HEK293 (cell line): ENCODE results near the gene COA8.

Source experiments
- GLI4 ChIP-seq: fragments of 450-650 bp; formaldehyde crosslinking; IDR thresholded peaks from 2 replicates; pipeline ENCODE4 v1.5.1; 2016; ENCODE audit warnings: missing biosample characterization, missing genetic modification characterization
- KLF10 ChIP-seq: fragments of 450-650 bp; IDR thresholded peaks from 2 replicates; pipeline ENCODE4 v1.5.1; 2018; ENCODE audit warnings: missing biosample characterization, mild to moderate bottlenecking, missing genetic modification characterization
- MEIS1 ChIP-seq: sonication (generic); formaldehyde crosslinking; IDR thresholded peaks from 2 replicates; pipeline ENCODE4 v1.8.1; 2022; ENCODE audit warnings: missing genetic modification reagents, mild to moderate bottlenecking, borderline replicate concordance
- MZF1 ChIP-seq: fragments of 450-650 bp; formaldehyde crosslinking; IDR thresholded peaks from 2 replicates; pipeline ENCODE4 v1.5.1; 2017; ENCODE audit warnings: missing biosample characterization, missing genetic modification characterization, borderline replicate concordance
- SCRT2 ChIP-seq: fragments of 450-650 bp; formaldehyde crosslinking; IDR thresholded peaks from 2 replicates; pipeline ENCODE4 v1.5.1; 2016; ENCODE audit warnings: missing biosample characterization, missing genetic modification characterization
- TCF7L2 ChIP-seq: IDR thresholded peaks from 2 replicates; pipeline ENCODE4 v1.6.1; 2011; ENCODE audit warnings: low read depth, mild to moderate bottlenecking, inconsistent platforms, low read length, moderate library complexity, borderline replicate concordance
- WT1 ChIP-seq: fragments of 450-650 bp; formaldehyde crosslinking; IDR thresholded peaks from 2 replicates; pipeline ENCODE4 v1.5.1; 2016; ENCODE audit warnings: missing biosample characterization, missing genetic modification characterization
- YY2 ChIP-seq: fragments of 450-650 bp; formaldehyde crosslinking; IDR thresholded peaks from 2 replicates; pipeline ENCODE4 v1.5.1; 2016; ENCODE audit warnings: missing biosample characterization, missing genetic modification characterization
- ZEB2 ChIP-seq: fragments of 450-650 bp; formaldehyde crosslinking; IDR thresholded peaks from 2 replicates; pipeline ENCODE4 v1.5.1; 2016; ENCODE audit warnings: missing biosample characterization, missing genetic modification characterization
- ZNF311 ChIP-seq: fragments of 450-650 bp; formaldehyde crosslinking; IDR thresholded peaks from 2 replicates; pipeline ENCODE4 v1.5.1; 2017; ENCODE audit warnings: missing biosample characterization, missing genetic modification characterization, borderline replicate concordance
- ZNF341 ChIP-seq: fragments of 450-650 bp; formaldehyde crosslinking; IDR thresholded peaks from 2 replicates; pipeline ENCODE4; 2016; ENCODE audit warnings: low read depth, missing biosample characterization, missing genetic modification characterization
- ZNF354C ChIP-seq: fragments of 450-650 bp; formaldehyde crosslinking; IDR thresholded peaks from 2 replicates; pipeline ENCODE4 v1.5.1; 2016; ENCODE audit warnings: missing biosample characterization, missing genetic modification characterization, low read depth, borderline replicate concordance
- ZNF433 ChIP-seq: fragments of 450-650 bp; formaldehyde crosslinking; IDR thresholded peaks from 2 replicates; pipeline ENCODE4 v1.5.1; 2016; ENCODE audit warnings: missing biosample characterization, missing genetic modification characterization, low read depth
- ZNF473 ChIP-seq: fragments of 450-650 bp; formaldehyde crosslinking; IDR thresholded peaks from 2 replicates; pipeline ENCODE4 v1.5.1; 2017; ENCODE audit warnings: missing biosample characterization, missing genetic modification characterization
- ZNF544 ChIP-seq: fragments of 450-650 bp; formaldehyde crosslinking; IDR thresholded peaks from 2 replicates; pipeline ENCODE4 v1.5.0; 2017; ENCODE audit warnings: missing biosample characterization, missing genetic modification characterization
- ZNF571 ChIP-seq: fragments of 450-650 bp; formaldehyde crosslinking; IDR thresholded peaks from 2 replicates; pipeline ENCODE4 v1.5.0; 2017; ENCODE audit warnings: missing biosample characterization, missing genetic modification characterization
- ZNF596 ChIP-seq: fragments of 450-650 bp; IDR thresholded peaks from 2 replicates; pipeline ENCODE4 v1.5.0; 2018; ENCODE audit warnings: missing biosample characterization, mild to moderate bottlenecking, missing genetic modification characterization, moderate library complexity
- ZNF600 ChIP-seq: fragments of 450-650 bp; formaldehyde crosslinking; IDR thresholded peaks from 2 replicates; pipeline ENCODE4 v1.5.1; 2016; ENCODE audit warnings: missing biosample characterization, missing genetic modification characterization
- ZNF621 ChIP-seq: fragments of 450-650 bp; formaldehyde crosslinking; IDR thresholded peaks from 2 replicates; pipeline ENCODE4 v1.5.1; 2017; ENCODE audit warnings: missing biosample characterization, missing genetic modification characterization
- ZNF629 ChIP-seq: fragments of 450-650 bp; formaldehyde crosslinking; IDR thresholded peaks from 2 replicates; pipeline ENCODE4 v1.5.1; 2017; ENCODE audit warnings: missing biosample characterization, missing genetic modification characterization
- ZNF660 ChIP-seq: fragments of 450-650 bp; IDR thresholded peaks from 2 replicates; pipeline ENCODE4 v1.5.1; 2018; ENCODE audit warnings: missing biosample characterization, mild to moderate bottlenecking, missing genetic modification characterization
- ZNF747 ChIP-seq: fragments of 450-650 bp; formaldehyde crosslinking; IDR thresholded peaks from 2 replicates; pipeline ENCODE4 v1.5.1; 2016; ENCODE audit warnings: missing biosample characterization, missing genetic modification characterization
- TF ChIP-seq, protein P1 (sequence below): fragments of 450-650 bp; formaldehyde crosslinking; IDR thresholded peaks from 2 replicates; pipeline ENCODE4 v1.5.1; 2017; ENCODE audit warnings: missing biosample characterization, missing genetic modification characterization
- TF ChIP-seq, protein P2 (sequence below): fragments of 450-650 bp; formaldehyde crosslinking; IDR thresholded peaks from 2 replicates; pipeline ENCODE4 v1.5.1; 2016; ENCODE audit warnings: missing biosample characterization, missing genetic modification characterization
- TF ChIP-seq, protein P3 (sequence below): fragments of 450-650 bp; formaldehyde crosslinking; IDR thresholded peaks from 2 replicates; pipeline ENCODE4 v1.5.0; 2017; ENCODE audit warnings: missing biosample characterization, missing genetic modification characterization, borderline replicate concordance
- TF ChIP-seq, protein P4 (sequence below): fragments of 450-650 bp; formaldehyde crosslinking; IDR thresholded peaks from 2 replicates; pipeline ENCODE4 v1.5.1; 2016; ENCODE audit warnings: missing biosample characterization, missing genetic modification characterization
- TF ChIP-seq, protein P5 (sequence below): fragments of 450-650 bp; formaldehyde crosslinking; IDR thresholded peaks from 2 replicates; pipeline ENCODE4 v1.5.1; 2016; ENCODE audit warnings: missing biosample characterization, missing genetic modification characterization
- TF ChIP-seq, protein P6 (sequence below): fragments of 450-650 bp; formaldehyde crosslinking; IDR thresholded peaks from 2 replicates; pipeline ENCODE4 v1.5.1; 2016; ENCODE audit warnings: missing biosample characterization, missing genetic modification characterization

COA8 gene

DNA sequence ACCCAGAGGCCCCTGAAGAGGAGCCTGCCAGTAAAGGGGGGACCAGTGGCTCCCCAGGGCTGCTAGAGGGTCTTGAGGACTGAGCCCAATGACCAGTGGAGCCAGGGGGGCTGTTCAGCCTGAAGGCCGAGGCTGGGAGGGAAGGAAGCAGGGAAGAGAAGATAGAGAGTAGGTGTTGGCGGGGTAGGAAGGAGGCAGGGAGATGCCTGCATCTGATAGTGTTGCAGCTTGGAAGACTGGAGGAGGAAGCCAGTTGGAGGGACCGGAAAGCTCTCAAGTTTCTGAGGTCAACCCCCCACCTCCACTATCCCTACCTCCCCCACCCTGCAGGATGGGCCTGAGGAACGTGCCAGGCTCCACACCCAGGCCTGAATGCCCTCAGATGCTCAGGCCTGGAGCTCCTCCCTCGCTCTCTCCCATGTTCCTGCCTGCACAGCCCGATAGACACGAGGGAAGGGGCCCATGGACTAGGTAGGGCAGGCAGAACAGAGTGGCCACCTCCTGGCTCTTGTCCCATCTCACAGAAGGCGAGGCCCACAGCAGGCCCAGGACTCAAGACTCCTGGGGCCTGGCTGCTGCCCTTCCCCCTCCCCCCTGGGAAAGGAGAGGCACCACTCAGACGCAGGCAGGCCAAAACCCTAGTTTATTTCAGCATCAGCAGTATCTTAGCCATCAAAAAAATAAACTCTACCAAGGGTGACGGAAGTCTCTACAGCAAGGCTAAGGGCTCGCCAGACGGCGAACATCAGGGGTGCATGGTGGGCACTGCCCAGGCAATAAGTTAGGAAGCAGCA, 43.5 kb upstream of the COA8 start (continued):
- TF ChIP-seq MEIS1 (no peak), MZF1 (peak; percentile 13; the same call in 1 of the 2 replicates), ZNF621 (no peak), ZNF596 (tag by site-specific recombination) (0 out of 2 replicates have a peak, but pooled peaks have one; percentile 45), YY2 (tag by site-specific recombination) (no peak), ZNF660 (tag by site-specific recombination) (no peak), SCRT2 (tag by site-specific recombination) (no peak), GLI4 (tag by site-specific recombination) (0 out of 2 replicates have a peak, but pooled peaks have one; percentile 16), ZNF544 (tag by site-specific recombination) (no peak), ZNF311 (tag by site-specific recombination) (no peak), KLF10 (tag by site-specific recombination) (no peak), ZNF747 (tag by site-specific recombination) (no peak), TCF7L2 (no peak), ZNF433 (no peak), ZNF629 (tag by site-specific recombination) (peak; percentile 83), ZNF473 (no peak), ZNF354C (tag by site-specific recombination) (no peak), ZEB2 (tag by site-specific recombination) (no peak; the same call in none of the 2 replicates), ZNF341 (tag by site-specific recombination) (peak; percentile 88), ZNF600 (tag by site-specific recombination) (peak; percentile 98), WT1 (tag by site-specific recombination) (peak; percentile 77), ZNF571 (tag by site-specific recombination) (no peak)
- TF ChIP-seq, protein P1, sequence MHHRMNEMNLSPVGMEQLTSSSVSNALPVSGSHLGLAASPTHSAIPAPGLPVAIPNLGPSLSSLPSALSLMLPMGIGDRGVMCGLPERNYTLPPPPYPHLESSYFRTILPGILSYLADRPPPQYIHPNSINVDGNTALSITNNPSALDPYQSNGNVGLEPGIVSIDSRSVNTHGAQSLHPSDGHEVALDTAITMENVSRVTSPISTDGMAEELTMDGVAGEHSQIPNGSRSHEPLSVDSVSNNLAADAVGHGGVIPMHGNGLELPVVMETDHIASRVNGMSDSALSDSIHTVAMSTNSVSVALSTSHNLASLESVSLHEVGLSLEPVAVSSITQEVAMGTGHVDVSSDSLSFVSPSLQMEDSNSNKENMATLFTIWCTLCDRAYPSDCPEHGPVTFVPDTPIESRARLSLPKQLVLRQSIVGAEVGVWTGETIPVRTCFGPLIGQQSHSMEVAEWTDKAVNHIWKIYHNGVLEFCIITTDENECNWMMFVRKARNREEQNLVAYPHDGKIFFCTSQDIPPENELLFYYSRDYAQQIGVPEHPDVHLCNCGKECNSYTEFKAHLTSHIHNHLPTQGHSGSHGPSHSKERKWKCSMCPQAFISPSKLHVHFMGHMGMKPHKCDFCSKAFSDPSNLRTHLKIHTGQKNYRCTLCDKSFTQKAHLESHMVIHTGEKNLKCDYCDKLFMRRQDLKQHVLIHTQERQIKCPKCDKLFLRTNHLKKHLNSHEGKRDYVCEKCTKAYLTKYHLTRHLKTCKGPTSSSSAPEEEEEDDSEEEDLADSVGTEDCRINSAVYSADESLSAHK (tag by site-specific recombination), result 0 out of 2 replicates have a peak, but pooled peaks have one; percentile 8
- TF ChIP-seq, protein P2, sequence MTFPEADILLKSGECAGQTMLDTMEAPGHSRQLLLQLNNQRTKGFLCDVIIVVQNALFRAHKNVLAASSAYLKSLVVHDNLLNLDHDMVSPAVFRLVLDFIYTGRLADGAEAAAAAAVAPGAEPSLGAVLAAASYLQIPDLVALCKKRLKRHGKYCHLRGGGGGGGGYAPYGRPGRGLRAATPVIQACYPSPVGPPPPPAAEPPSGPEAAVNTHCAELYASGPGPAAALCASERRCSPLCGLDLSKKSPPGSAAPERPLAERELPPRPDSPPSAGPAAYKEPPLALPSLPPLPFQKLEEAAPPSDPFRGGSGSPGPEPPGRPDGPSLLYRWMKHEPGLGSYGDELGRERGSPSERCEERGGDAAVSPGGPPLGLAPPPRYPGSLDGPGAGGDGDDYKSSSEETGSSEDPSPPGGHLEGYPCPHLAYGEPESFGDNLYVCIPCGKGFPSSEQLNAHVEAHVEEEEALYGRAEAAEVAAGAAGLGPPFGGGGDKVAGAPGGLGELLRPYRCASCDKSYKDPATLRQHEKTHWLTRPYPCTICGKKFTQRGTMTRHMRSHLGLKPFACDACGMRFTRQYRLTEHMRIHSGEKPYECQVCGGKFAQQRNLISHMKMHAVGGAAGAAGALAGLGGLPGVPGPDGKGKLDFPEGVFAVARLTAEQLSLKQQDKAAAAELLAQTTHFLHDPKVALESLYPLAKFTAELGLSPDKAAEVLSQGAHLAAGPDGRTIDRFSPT (tag by site-specific recombination), result peak; percentile 87
- TF ChIP-seq, protein P3, sequence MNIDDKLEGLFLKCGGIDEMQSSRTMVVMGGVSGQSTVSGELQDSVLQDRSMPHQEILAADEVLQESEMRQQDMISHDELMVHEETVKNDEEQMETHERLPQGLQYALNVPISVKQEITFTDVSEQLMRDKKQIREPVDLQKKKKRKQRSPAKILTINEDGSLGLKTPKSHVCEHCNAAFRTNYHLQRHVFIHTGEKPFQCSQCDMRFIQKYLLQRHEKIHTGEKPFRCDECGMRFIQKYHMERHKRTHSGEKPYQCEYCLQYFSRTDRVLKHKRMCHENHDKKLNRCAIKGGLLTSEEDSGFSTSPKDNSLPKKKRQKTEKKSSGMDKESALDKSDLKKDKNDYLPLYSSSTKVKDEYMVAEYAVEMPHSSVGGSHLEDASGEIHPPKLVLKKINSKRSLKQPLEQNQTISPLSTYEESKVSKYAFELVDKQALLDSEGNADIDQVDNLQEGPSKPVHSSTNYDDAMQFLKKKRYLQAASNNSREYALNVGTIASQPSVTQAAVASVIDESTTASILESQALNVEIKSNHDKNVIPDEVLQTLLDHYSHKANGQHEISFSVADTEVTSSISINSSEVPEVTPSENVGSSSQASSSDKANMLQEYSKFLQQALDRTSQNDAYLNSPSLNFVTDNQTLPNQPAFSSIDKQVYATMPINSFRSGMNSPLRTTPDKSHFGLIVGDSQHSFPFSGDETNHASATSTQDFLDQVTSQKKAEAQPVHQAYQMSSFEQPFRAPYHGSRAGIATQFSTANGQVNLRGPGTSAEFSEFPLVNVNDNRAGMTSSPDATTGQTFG (tag by site-specific recombination), result no peak
- TF ChIP-seq, protein P4, sequence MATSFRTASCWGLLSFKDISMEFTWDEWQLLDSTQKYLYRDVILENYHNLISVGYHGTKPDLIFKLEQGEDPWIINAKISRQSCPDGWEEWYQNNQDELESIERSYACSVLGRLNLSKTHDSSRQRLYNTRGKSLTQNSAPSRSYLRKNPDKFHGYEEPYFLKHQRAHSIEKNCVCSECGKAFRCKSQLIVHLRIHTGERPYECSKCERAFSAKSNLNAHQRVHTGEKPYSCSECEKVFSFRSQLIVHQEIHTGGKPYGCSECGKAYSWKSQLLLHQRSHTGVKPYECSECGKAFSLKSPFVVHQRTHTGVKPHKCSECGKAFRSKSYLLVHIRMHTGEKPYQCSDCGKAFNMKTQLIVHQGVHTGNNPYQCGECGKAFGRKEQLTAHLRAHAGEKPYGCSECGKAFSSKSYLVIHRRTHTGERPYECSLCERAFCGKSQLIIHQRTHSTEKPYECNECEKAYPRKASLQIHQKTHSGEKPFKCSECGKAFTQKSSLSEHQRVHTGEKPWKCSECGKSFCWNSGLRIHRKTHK (tag by site-specific recombination), result no peak
- TF ChIP-seq, protein P5, sequence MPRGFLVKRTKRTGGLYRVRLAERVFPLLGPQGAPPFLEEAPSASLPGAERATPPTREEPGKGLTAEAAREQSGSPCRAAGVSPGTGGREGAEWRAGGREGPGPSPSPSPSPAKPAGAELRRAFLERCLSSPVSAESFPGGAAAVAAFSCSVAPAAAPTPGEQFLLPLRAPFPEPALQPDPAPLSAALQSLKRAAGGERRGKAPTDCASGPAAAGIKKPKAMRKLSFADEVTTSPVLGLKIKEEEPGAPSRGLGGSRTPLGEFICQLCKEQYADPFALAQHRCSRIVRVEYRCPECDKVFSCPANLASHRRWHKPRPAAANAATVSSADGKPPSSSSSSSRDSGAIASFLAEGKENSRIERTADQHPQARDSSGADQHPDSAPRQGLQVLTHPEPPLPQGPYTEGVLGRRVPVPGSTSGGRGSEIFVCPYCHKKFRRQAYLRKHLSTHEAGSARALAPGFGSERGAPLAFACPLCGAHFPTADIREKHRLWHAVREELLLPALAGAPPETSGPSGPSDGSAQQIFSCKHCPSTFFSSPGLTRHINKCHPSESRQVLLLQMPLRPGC, result peak; percentile 63
- TF ChIP-seq, protein P6, sequence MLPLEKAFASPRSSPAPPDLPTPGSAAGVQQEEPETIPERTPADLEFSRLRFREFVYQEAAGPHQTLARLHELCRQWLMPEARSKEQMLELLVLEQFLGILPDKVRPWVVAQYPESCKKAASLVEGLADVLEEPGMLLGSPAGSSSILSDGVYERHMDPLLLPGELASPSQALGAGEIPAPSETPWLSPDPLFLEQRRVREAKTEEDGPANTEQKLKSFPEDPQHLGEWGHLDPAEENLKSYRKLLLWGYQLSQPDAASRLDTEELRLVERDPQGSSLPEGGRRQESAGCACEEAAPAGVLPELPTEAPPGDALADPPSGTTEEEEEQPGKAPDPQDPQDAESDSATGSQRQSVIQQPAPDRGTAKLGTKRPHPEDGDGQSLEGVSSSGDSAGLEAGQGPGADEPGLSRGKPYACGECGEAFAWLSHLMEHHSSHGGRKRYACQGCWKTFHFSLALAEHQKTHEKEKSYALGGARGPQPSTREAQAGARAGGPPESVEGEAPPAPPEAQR, result no peak
